ENCODE measurements around the gene TYK2. TPM values are rescaled to one million over a fixed set of nuclear protein-coding genes. Genes with fewer than 3 reads are reported as not detected.
"Not testable (repeated sequence)": the region's sequence is repeated elsewhere in the genome, so short reads cannot be mapped to it uniquely, and the experiment has no call there.

Gene TYK2
- polyA plus RNA-seq, 3 donors from 2014 or later = 33.6 to 105 (median 40.6) TPM

GRCh38 chr19:10402441-10403038, 22.2 kb upstream of the TYK2 start:
- no peak for DNase-seq

GRCh38 chr19:10399878-10400277, 19.5 kb upstream of the TYK2 start:
- no peak for DNase-seq
- H3K27ac Mint-ChIP-seq = no peak overlapping the region
- peaks cover 51 to 53% of the 10 kb centered on the region in 2 donors for H3K4me1 Mint-ChIP-seq
- no peak overlapping the region for H3K4me3 Mint-ChIP-seq
- H3K9me3 Mint-ChIP-seq = no peaks in the 10 kb centered on the region
- no peaks in the 10 kb centered on the region for H3K36me3 Mint-ChIP-seq
- H3K27me3 Mint-ChIP-seq (ENCODE audit: low read depth in 3 of 3) = peaks cover 18 to 21% (median 19%) of the 10 kb centered on the region in 3 donors

More at GRCh38 chr19:10402441-10403038, 22.2 kb upstream of the TYK2 start:
- H3K4me3 Mint-ChIP-seq = peak overlapping the region; percentile 93 to 97 (median 95)
- H3K36me3 Mint-ChIP-seq = no peaks in the 10 kb centered on the region
- peaks cover 73 to 78% of the 10 kb centered on the region in 2 donors for H3K4me1 Mint-ChIP-seq
- peak overlapping the region; percentile 85 to 98 (median 98) for H3K27ac Mint-ChIP-seq
- H3K27me3 Mint-ChIP-seq (ENCODE audit: low read depth in 3 of 3) = peaks cover 16 to 26% (median 26%) of the 10 kb centered on the region in 3 donors
- no peaks in the 10 kb centered on the region for H3K9me3 Mint-ChIP-seq

- H3K9me3 Mint-ChIP-seq, H3K27ac Mint-ChIP-seq, H3K36me3 Mint-ChIP-seq, H3K4me3 Mint-ChIP-seq, DNase-seq: not testable (repeated sequence)
- Mint-ChIP-seq H3K4me1 (peaks cover 47 to 49% of the 10 kb centered on the region in 2 donors), H3K27me3 (ENCODE audit: low read depth in 3 of 3) (peaks cover 14 to 19% (median 18%) of the 10 kb centered on the region in 3 donors)
Measured at GRCh38 chr19:10399340-10399739, 19.0 kb upstream of the TYK2 start.

GRCh38 chr19:10398819-10399218, 18.4 kb upstream of the TYK2 start:
- Mint-ChIP-seq H3K9me3 (no peaks in the 10 kb centered on the region), H3K36me3 (no peaks in the 10 kb centered on the region), H3K4me1 (peaks cover 41 to 44% of the 10 kb centered on the region in 2 donors), H3K27me3 (ENCODE audit: low read depth in 3 of 3) (peaks cover 9 to 14% (median 12%) of the 10 kb centered on the region in 3 donors), H3K27ac (peak overlapping the region in 1 of 6 donors; percentile 6), H3K4me3 (no peak overlapping the region)
- no peak for DNase-seq

- Mint-ChIP-seq H3K4me1 (peaks cover 14 to 18% of the 10 kb centered on the region in 2 donors), H3K4me3 (no peak overlapping the region), H3K9me3 (no peaks in the 10 kb centered on the region), H3K27me3 (ENCODE audit: low read depth in 3 of 3) (peaks cover 0 to 6% (median 3%) of the 10 kb centered on the region in 3 donors), H3K27ac (no peak overlapping the region), H3K36me3 (peaks cover 6 to 9% (median 8%) of the 10 kb centered on the region in 3 donors)
- no peak for DNase-seq
Measured at GRCh38 chr19:10395917-10396316, 15.5 kb upstream of the TYK2 start.

- Mint-ChIP-seq H3K27me3 (ENCODE audit: low read depth in 3 of 3) (peaks cover 0 to 6% (median 3%) of the 10 kb centered on the region in 3 donors), H3K4me3 (no peak overlapping the region), H3K4me1 (peaks cover 11 to 20% of the 10 kb centered on the region in 2 donors), H3K27ac (no peak overlapping the region), H3K9me3 (no peaks in the 10 kb centered on the region), H3K36me3 (peaks cover 9 to 12% (median 11%) of the 10 kb centered on the region in 3 donors)
- DNase-seq = no peak
Measured at GRCh38 chr19:10395436-10395835, 15.1 kb upstream of the TYK2 start.

- no peak overlapping the region for H3K27ac Mint-ChIP-seq
Measured at GRCh38 chr19:10395003-10395402, 14.6 kb upstream of the TYK2 start.

GRCh38 chr19:10393137-10393536, 12.8 kb upstream of the TYK2 start:
- H3K9me3 Mint-ChIP-seq = no peaks in the 10 kb centered on the region
- no peak for DNase-seq
- peak overlapping the region in 1 of 6 donors; percentile 23 for H3K27ac Mint-ChIP-seq
- H3K27me3 Mint-ChIP-seq (ENCODE audit: low read depth in 3 of 3) = peaks cover 0 to 9% (median 3%) of the 10 kb centered on the region in 3 donors
- H3K36me3 Mint-ChIP-seq = peaks cover 9 to 12% (median 11%) of the 10 kb centered on the region in 3 donors
- H3K4me3 Mint-ChIP-seq = no peak overlapping the region
- H3K4me1 Mint-ChIP-seq = peaks cover 7 to 18% of the 10 kb centered on the region in 2 donors

More at GRCh38 chr19:10395003-10395402, 14.6 kb upstream of the TYK2 start:
- peaks cover 9 to 12% (median 11%) of the 10 kb centered on the region in 3 donors for H3K36me3 Mint-ChIP-seq
- peaks cover 0 to 6% (median 3%) of the 10 kb centered on the region in 3 donors for H3K27me3 Mint-ChIP-seq (ENCODE audit: low read depth in 3 of 3)
- DNase-seq = no peak
- H3K9me3 Mint-ChIP-seq = no peaks in the 10 kb centered on the region
- no peak overlapping the region for H3K4me3 Mint-ChIP-seq
- peaks cover 8 to 20% of the 10 kb centered on the region in 2 donors for H3K4me1 Mint-ChIP-seq

GRCh38 chr19:10392120-10392519, 11.7 kb upstream of the TYK2 start:
- no peak overlapping the region for H3K4me3 Mint-ChIP-seq
- peaks cover 0 to 9% (median 3%) of the 10 kb centered on the region in 3 donors for H3K27me3 Mint-ChIP-seq (ENCODE audit: low read depth in 3 of 3)
- no peaks in the 10 kb centered on the region for H3K9me3 Mint-ChIP-seq
- H3K27ac Mint-ChIP-seq = no peak overlapping the region
- H3K36me3 Mint-ChIP-seq = peaks cover 9 to 12% (median 11%) of the 10 kb centered on the region in 3 donors
- peaks cover 6 to 12% of the 10 kb centered on the region in 2 donors for H3K4me1 Mint-ChIP-seq
- no peak for DNase-seq

GRCh38 chr19:10390652-10391286, 10.4 kb upstream of the TYK2 start:
- Mint-ChIP-seq H3K27me3 (ENCODE audit: low read depth in 3 of 3) (peaks cover 0 to 7% (median 0%) of the 10 kb centered on the region in 3 donors), H3K36me3 (peaks cover 9 to 12% (median 11%) of the 10 kb centered on the region in 3 donors), H3K4me3 (no peak overlapping the region), H3K4me1 (peaks cover 4 to 12% of the 10 kb centered on the region in 2 donors), H3K9me3 (no peaks in the 10 kb centered on the region), H3K27ac (peak overlapping the region in 5 of 6 donors; percentile 40 to 93 (median 86))
- peak; percentile 54 to 64 (median 59) for DNase-seq

- no peaks in the 10 kb centered on the region for H3K9me3 Mint-ChIP-seq
- peaks cover 0 to 7% (median 0%) of the 10 kb centered on the region in 3 donors for H3K27me3 Mint-ChIP-seq (ENCODE audit: low read depth in 3 of 3)
- no peak for DNase-seq
- H3K4me3 Mint-ChIP-seq = no peak overlapping the region
- H3K36me3 Mint-ChIP-seq = peaks cover 9 to 12% (median 11%) of the 10 kb centered on the region in 3 donors
- peak overlapping the region in 2 of 6 donors; percentile 35 to 51 for H3K27ac Mint-ChIP-seq
- H3K4me1 Mint-ChIP-seq = peaks cover 4 to 12% of the 10 kb centered on the region in 2 donors
Measured at GRCh38 chr19:10389863-10390262, 9.5 kb upstream of the TYK2 start.

GRCh38 chr19:10388957-10389356, 8.6 kb upstream of the TYK2 start:
- peaks cover 0 to 7% (median 0%) of the 10 kb centered on the region in 3 donors for H3K27me3 Mint-ChIP-seq (ENCODE audit: low read depth in 3 of 3)
- DNase-seq = peak; percentile 76 to 78 (median 76)
- peaks cover 4 to 12% of the 10 kb centered on the region in 2 donors for H3K4me1 Mint-ChIP-seq
- H3K4me3 Mint-ChIP-seq = no peak overlapping the region
- H3K36me3 Mint-ChIP-seq = peaks cover 9 to 12% (median 11%) of the 10 kb centered on the region in 3 donors
- peak overlapping the region in 5 of 6 donors; percentile 29 to 71 (median 52) for H3K27ac Mint-ChIP-seq
- no peaks in the 10 kb centered on the region for H3K9me3 Mint-ChIP-seq

- Mint-ChIP-seq H3K4me1 (peaks cover 22 to 24% of the 10 kb centered on the region in 2 donors), H3K27me3 (ENCODE audit: low read depth in 3 of 3) (peaks cover 6 to 20% (median 8%) of the 10 kb centered on the region in 3 donors), H3K36me3 (no peaks in the 10 kb centered on the region), H3K4me3 (no peak overlapping the region), H3K27ac (peak overlapping the region in 1 of 6 donors; percentile 46), H3K9me3 (no peaks in the 10 kb centered on the region)
- DNase-seq = no peak
Measured at GRCh38 chr19:10384580-10384979, 4.2 kb upstream of the TYK2 start.

GRCh38 chr19:10383223-10383499, 2.8 kb upstream of the TYK2 start:
- DNase-seq, H3K36me3 Mint-ChIP-seq, H3K9me3 Mint-ChIP-seq, H3K27ac Mint-ChIP-seq, H3K4me3 Mint-ChIP-seq: not testable (repeated sequence)
- Mint-ChIP-seq H3K27me3 (ENCODE audit: low read depth in 3 of 3) (peaks cover 8 to 17% (median 8%) of the 10 kb centered on the region in 3 donors), H3K4me1 (peaks cover 22 to 25% of the 10 kb centered on the region in 2 donors)
